Tibial nerve (tissue), 4 donors: ENCODE data around the gene ACTN1. TPM values are rescaled to one million over a fixed set of nuclear protein-coding genes. Genes with fewer than 3 reads are reported as not detected.
"Not testable (repeated sequence)": the region's sequence is repeated elsewhere in the genome, so short reads cannot be mapped to it uniquely, and the experiment has no call there.

Experiments used
- DNase-seq, 2 donors: peaks; one replicate each; pipeline ENCODE4 v3.0.0-alpha.2; 2019; ENCODE audit warnings: low spot score in 2 of 2
- H3K27ac ChIP-seq, 4 donors: fragments of 200-600 bp; sonication (generic) in 3 of 4; one replicate each; pipeline ENCODE4 v1.5.1; 2017 to 2019; ENCODE audit warnings: mild to moderate bottlenecking in 1 of 4
- H3K27me3 ChIP-seq, 2 donors: fragments of 200-600 bp; sonication (generic) in 1 of 2; one replicate each; pipeline versions ENCODE4 v1.5.1 to v1.6.0; 2017 to 2019
- H3K36me3 ChIP-seq, 3 donors: fragments of 200-600 bp; sonication (generic); one replicate each; pipeline ENCODE4 v1.5.1; 2018 to 2019
- H3K4me1 ChIP-seq, 4 donors: fragments of 200-600 bp; sonication (generic) in 3 of 4; one replicate each; pipeline ENCODE4 v1.5.1; 2017 to 2019
- H3K4me3 ChIP-seq, 4 donors: fragments of 200-600 bp; sonication (generic) in 3 of 4; one replicate each; pipeline ENCODE4 v1.5.1; 2017 to 2019; ENCODE audit warnings: mild to moderate bottlenecking in 1 of 4, moderate library complexity in 1 of 4
- H3K9me3 ChIP-seq, 4 donors: fragments of 200-600 bp; sonication (generic) in 3 of 4; one replicate each; pipeline ENCODE4 v1.5.1; 2017 to 2019
- CTCF ChIP-seq, 5 experiments: fragments of 200-600 bp in 3 of 5; fragments of 450-650 bp in 2 of 5; sonication (generic) in 3 of 5; IDR thresholded peaks; one replicate each; pipeline ENCODE4 v1.5.1; 2016 to 2019; ENCODE audit warnings: antibody characterized with exemption in 5 of 5, mild to moderate bottlenecking in 3 of 5, moderate library complexity in 2 of 5
- EP300 ChIP-seq, 2 donors: sonication (generic); formaldehyde crosslinking; IDR thresholded peaks; one replicate each; pipeline ENCODE4 v1.6.1; 2017; ENCODE audit warnings: antibody characterized with exemption in 2 of 2, mild to moderate bottlenecking in 1 of 2
- POLR2A ChIP-seq, 2 donors: fragments of 450-650 bp; IDR thresholded peaks; one replicate each; pipeline ENCODE4 v1.6.1; 2017; ENCODE audit warnings: antibody characterized with exemption in 2 of 2, mild to moderate bottlenecking in 2 of 2, moderate library complexity in 2 of 2
- whole genome bisulfite sequencing, 2 donors: methylation state at CpG; one replicate each; pipeline ENCODE4 v1.1.5; 2018; 5-methylcytosine and 5-hydroxymethylcytosine counted together
- total RNA-seq, 4 donors: library from RNA; depleted of rRNA; stranded (reverse); fragments of >200 nt; gene quantifications; one replicate each; pipeline ENCODE4 v1.1.0, GENCODE V29; 2016

The ACTN1 gene
- total RNA-seq, 4 donors from 2014 or later: 130 to 273 (median 152) TPM

DNA sequence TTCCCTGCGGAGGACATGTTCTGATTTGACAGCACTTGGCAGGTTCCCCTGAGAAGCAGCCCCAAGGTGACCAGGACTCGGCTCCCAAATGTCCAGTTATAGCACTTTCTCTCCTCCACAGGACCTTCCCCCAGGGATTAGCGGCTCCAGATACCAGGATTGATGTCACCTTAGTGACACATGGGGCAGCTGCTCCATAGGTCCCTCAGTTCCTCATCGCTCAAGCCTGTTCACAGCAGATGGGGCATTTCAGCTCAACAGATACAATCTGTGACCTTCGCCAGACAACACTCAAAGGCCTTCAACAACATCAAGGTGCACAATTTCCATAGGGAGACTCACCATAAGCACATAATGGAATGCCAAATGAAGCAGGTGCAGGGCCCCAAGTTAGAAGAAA, 118.3 kb downstream of the ACTN1 start:
- Histone ChIP-seq H3K4me3 (no peak overlapping the region), H3K27me3 (no peaks in the 10 kb centered on the region), H3K27ac (no peak overlapping the region), H3K9me3 (peaks cover 0 to 9% (median 0%) of the 10 kb centered on the region in 4 donors), H3K36me3 (peaks cover 0 to 3% (median 0%) of the 10 kb centered on the region in 3 donors), H3K4me1 (no peaks in the 10 kb centered on the region)
- WGBS, 2 donors: 95 to 97% methylated on average over 5 of the region's 5 CpGs
- DNase-seq: no peak
- no peak for TF ChIP-seq POLR2A (IDR thresholded peaks at IDR 0.05)

- Histone ChIP-seq H3K27ac (no peak overlapping the region), H3K27me3 (no peaks in the 10 kb centered on the region), H3K9me3 (no peaks in the 10 kb centered on the region), H3K36me3 (no peaks in the 10 kb centered on the region), H3K4me1 (no peaks in the 10 kb centered on the region), H3K4me3 (no peak overlapping the region)
- DNase-seq: no peak
- TF ChIP-seq EP300 (IDR thresholded peaks at IDR 0.05): no peak
- TF ChIP-seq POLR2A (IDR thresholded peaks at IDR 0.05): no peak
- TF ChIP-seq CTCF (IDR thresholded peaks at IDR 0.05): no peak
- WGBS, 2 donors: 80% methylated on average over 5 of the region's 5 CpGs
Measured at GRCh38 chr14:68857516-68858070, 121.5 kb downstream of the ACTN1 start.

- H3K27me3 ChIP-seq: no peaks in the 10 kb centered on the region
- no peak overlapping the region for H3K4me3 ChIP-seq
- 66% methylated on average over 6 of the region's 6 CpGs for WGBS, 2 donors
- no peak for DNase-seq
- no peaks in the 10 kb centered on the region for H3K36me3 ChIP-seq
- H3K9me3 ChIP-seq: no peaks in the 10 kb centered on the region
- H3K27ac ChIP-seq: no peak overlapping the region
- H3K4me1 ChIP-seq: no peaks in the 10 kb centered on the region
- no peak for TF ChIP-seq EP300 (IDR thresholded peaks at IDR 0.05)
- TF ChIP-seq CTCF (IDR thresholded peaks at IDR 0.05): no peak
- no peak for TF ChIP-seq POLR2A (IDR thresholded peaks at IDR 0.05)
Measured at GRCh38 chr14:68856572-68856971, 122.5 kb downstream of the ACTN1 start.

- H3K27ac ChIP-seq: no peak overlapping the region
- no peaks in the 10 kb centered on the region for H3K4me1 ChIP-seq
- H3K4me3 ChIP-seq: no peak overlapping the region
- 66 to 71% methylated on average over 7 of the region's 7 CpGs for WGBS, 2 donors
- DNase-seq: no peak
- no peaks in the 10 kb centered on the region for H3K36me3 ChIP-seq
- H3K9me3 ChIP-seq: no peaks in the 10 kb centered on the region
- no peaks in the 10 kb centered on the region for H3K27me3 ChIP-seq
- no peak for TF ChIP-seq EP300 (IDR thresholded peaks at IDR 0.05)
- no peak for TF ChIP-seq POLR2A (IDR thresholded peaks at IDR 0.05)
- TF ChIP-seq CTCF (IDR thresholded peaks at IDR 0.05): no peak
Measured at GRCh38 chr14:68854421-68854820, 124.7 kb downstream of the ACTN1 start.

GRCh38 chr14:68853749-68854148, 125.4 kb downstream of the ACTN1 start:
- Histone ChIP-seq H3K36me3 (no peaks in the 10 kb centered on the region), H3K4me3 (no peak overlapping the region), H3K27me3 (no peaks in the 10 kb centered on the region), H3K4me1 (no peaks in the 10 kb centered on the region), H3K9me3 (no peaks in the 10 kb centered on the region), H3K27ac (no peak overlapping the region)
- TF ChIP-seq POLR2A (IDR thresholded peaks at IDR 0.05) (no peak), EP300 (IDR thresholded peaks at IDR 0.05) (no peak), CTCF (IDR thresholded peaks at IDR 0.05) (no peak)
- DNase-seq: no peak
- 90 to 95% methylated on average over 5 to 6 of the region's 6 CpGs for WGBS, 2 donors

GRCh38 chr14:68852493-68852892, 126.6 kb downstream of the ACTN1 start:
- DNase-seq, H3K4me3 ChIP-seq, H3K36me3 ChIP-seq, H3K9me3 ChIP-seq, H3K27me3 ChIP-seq, H3K4me1 ChIP-seq, H3K27ac ChIP-seq: not testable (repeated sequence)
- 95 to 96% methylated on average over 7 of the region's 7 CpGs for WGBS, 2 donors
